Measurements from ENCODE around the gene MTPN.

DNA sequence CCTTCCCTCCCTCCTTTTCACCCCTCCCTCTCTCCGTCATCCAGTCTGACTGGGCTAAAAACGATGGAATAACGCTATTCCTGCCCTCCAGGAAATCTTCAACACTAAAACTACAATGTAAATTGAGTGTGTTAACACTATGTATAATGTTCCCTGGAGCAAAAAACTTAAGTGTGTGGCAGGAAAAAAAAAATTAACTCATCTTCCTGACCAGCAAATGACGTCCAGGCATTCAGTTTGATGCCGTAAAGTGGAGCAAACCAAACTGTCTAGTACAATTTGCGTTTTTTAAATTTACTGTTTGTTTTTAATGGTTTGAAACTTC is 545 bp upstream of the MTPN start:
- TF ChIP-seq ZNF274 (IDR thresholded peaks at IDR 0.05; ENCODE audit: insufficient read depth, insufficient read length) (no peak), FOXM1 (IDR thresholded peaks at IDR 0.05; ENCODE audit: low read depth, low read length) (no peak), NBN (IDR thresholded peaks at IDR 0.05) (no peak), CEBPB (IDR thresholded peaks at IDR 0.05; ENCODE audit: borderline replicate concordance in 1 of 2, low read depth in 2 of 2, low read length in 2 of 2) (no peak), ETV6 (conservative IDR thresholded peaks at IDR 0.05 in 1 of 2, IDR thresholded peaks at IDR 0.05 in 1 of 2; ENCODE audit: borderline replicate concordance in 1 of 2, low read depth in 1 of 2) (no peak), POLR2AphosphoS2 (IDR thresholded peaks at IDR 0.05; ENCODE audit: low read depth, low read length) (no peak)
- TF ChIP-seq, protein P1, sequence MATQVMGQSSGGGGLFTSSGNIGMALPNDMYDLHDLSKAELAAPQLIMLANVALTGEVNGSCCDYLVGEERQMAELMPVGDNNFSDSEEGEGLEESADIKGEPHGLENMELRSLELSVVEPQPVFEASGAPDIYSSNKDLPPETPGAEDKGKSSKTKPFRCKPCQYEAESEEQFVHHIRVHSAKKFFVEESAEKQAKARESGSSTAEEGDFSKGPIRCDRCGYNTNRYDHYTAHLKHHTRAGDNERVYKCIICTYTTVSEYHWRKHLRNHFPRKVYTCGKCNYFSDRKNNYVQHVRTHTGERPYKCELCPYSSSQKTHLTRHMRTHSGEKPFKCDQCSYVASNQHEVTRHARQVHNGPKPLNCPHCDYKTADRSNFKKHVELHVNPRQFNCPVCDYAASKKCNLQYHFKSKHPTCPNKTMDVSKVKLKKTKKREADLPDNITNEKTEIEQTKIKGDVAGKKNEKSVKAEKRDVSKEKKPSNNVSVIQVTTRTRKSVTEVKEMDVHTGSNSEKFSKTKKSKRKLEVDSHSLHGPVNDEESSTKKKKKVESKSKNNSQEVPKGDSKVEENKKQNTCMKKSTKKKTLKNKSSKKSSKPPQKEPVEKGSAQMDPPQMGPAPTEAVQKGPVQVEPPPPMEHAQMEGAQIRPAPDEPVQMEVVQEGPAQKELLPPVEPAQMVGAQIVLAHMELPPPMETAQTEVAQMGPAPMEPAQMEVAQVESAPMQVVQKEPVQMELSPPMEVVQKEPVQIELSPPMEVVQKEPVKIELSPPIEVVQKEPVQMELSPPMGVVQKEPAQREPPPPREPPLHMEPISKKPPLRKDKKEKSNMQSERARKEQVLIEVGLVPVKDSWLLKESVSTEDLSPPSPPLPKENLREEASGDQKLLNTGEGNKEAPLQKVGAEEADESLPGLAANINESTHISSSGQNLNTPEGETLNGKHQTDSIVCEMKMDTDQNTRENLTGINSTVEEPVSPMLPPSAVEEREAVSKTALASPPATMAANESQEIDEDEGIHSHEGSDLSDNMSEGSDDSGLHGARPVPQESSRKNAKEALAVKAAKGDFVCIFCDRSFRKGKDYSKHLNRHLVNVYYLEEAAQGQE (IDR thresholded peaks at IDR 0.05; ENCODE audit: low read depth, low read length) = no peak

Measured in GM12878 (cell line).